GM12878 (cell line): ENCODE data around the gene TRERF1. TPM values are rescaled to one million over a fixed set of nuclear protein-coding genes. Genes with fewer than 3 reads are reported as not detected.

Experiments used
- ATAC-seq: fragments of 200-7000 bp; cut with Tn5 transposase; 3 replicates; pipeline ENCODE4 v1.9.1; 2020; ENCODE audit warnings: mild to moderate bottlenecking, moderate library complexity
- BruUV-seq: library from RNA; stranded (reverse); fragments of 400-500 nt; replicated peaks from 2 replicates; lab custom pipeline; 2021; lab: Mats Ljungman, UMichigan
- CTCF ChIA-PET: fragments of 300-600 bp; sonication (Branson Sonifier 250); formaldehyde crosslinking; extraction: SDS; loops from one replicate; lab custom pipeline; 2021; ENCODE audit warnings: inconsistent platforms; lab: Yijun Ruan, JAX
- POLR2A ChIA-PET: fragments of 350-600 bp; formaldehyde crosslinking; extraction: SDS; loops from one replicate; lab custom pipeline; 2021; ENCODE audit warnings: inconsistent platforms; lab: Charles Lee
- RAD21 ChIA-PET: fragments of 300-600 bp; sonication (Branson Sonifier 250); formaldehyde crosslinking; loops from one replicate; lab custom pipeline; 2023; ENCODE audit warnings: antibody characterized with exemption; ENCODE audit not compliant: unreplicated experiment; lab: Charles Lee
- SMC1A ChIA-PET: fragments of 300-600 bp; sonication (Branson Sonifier 250); formaldehyde crosslinking; loops from one replicate; lab custom pipeline; 2023; ENCODE audit not compliant: unreplicated experiment, uncharacterized antibody; lab: Charles Lee
- DNase-seq: peaks from one replicate; pipeline ENCODE4 v3.0.0-alpha.2; 2011; ENCODE audit warnings: low read depth, low spot score
- FAIRE-seq: peaks from 3 replicates; lab custom pipeline; 2011; peaks lifted over from hg19 to GRCh38; lab: Jason Lieb, UNC
- H2AFZ ChIP-seq: 2 replicates; pipeline ENCODE4 v1.6.0; 2011; ENCODE audit warnings: low read depth, low read length, control low read depth; ENCODE audit not compliant: control insufficient read depth
- H3K27ac ChIP-seq: 2 replicates; pipeline ENCODE4 v1.5.1; 2011; ENCODE audit warnings: control low read depth; ENCODE audit not compliant: control insufficient read depth, insufficient read depth
- H3K27me3 ChIP-seq, 2 experiments: replicated peaks in 1 of 2; 2 replicates each; pipeline versions ENCODE4 v1.6.0 to v1.6.1; 2011; ENCODE audit warnings: low read length in 1 of 2; ENCODE audit not compliant: control insufficient read depth in 2 of 2, insufficient read depth in 2 of 2
- H3K36me3 ChIP-seq, 2 experiments: 2 replicates each; pipeline ENCODE4 v1.5.1; 2011; ENCODE audit warnings: low read length in 1 of 2; ENCODE audit not compliant: control insufficient read depth in 2 of 2, insufficient read depth in 2 of 2
- H3K4me1 ChIP-seq: 2 replicates; pipeline ENCODE4 v1.6.1; 2011; ENCODE audit warnings: mild to moderate bottlenecking, low read length, moderate library complexity, mixed read lengths; ENCODE audit not compliant: control insufficient read depth, insufficient read depth
- H3K4me2 ChIP-seq: 2 replicates; pipeline ENCODE4 v1.6.0; 2011; ENCODE audit warnings: control low read depth; ENCODE audit not compliant: control insufficient read depth, insufficient read depth
- H3K4me3 ChIP-seq: fragments of 200-600 bp; sonication (generic); 2 replicates; pipeline ENCODE4 v1.5.1; 2016
- H3K79me2 ChIP-seq: 2 replicates; pipeline ENCODE4 v1.6.0; 2011; ENCODE audit warnings: low read length; ENCODE audit not compliant: control insufficient read depth, insufficient read depth
- H3K9ac ChIP-seq: 2 replicates; pipeline ENCODE4 v1.8.0; 2011; ENCODE audit warnings: low read length, control low read depth, mixed read lengths; ENCODE audit not compliant: control insufficient read depth, insufficient read depth
- H3K9me3 ChIP-seq: replicated peaks from 3 replicates; pipeline ENCODE4 v1.5.1; 2011; ENCODE audit warnings: mild to moderate bottlenecking, low read length; ENCODE audit not compliant: control insufficient read depth, insufficient read depth
- H4K20me1 ChIP-seq: 2 replicates; pipeline ENCODE4 v1.6.0; 2011; ENCODE audit not compliant: control insufficient read depth, insufficient read depth
- ASH2L ChIP-seq: fragments of 300-600, 200-600 bp; sonication (generic); IDR thresholded peaks from 2 replicates; pipeline ENCODE4 v1.6.1; 2017; ENCODE audit warnings: low read depth, mild to moderate bottlenecking, borderline replicate concordance
- BCL11A ChIP-seq: IDR thresholded peaks from 2 replicates; pipeline ENCODE4 v1.6.1; 2011; ENCODE audit warnings: low read depth, low read length
- GATAD2B ChIP-seq: fragments of 450-650 bp; conservative IDR thresholded peaks from 2 replicates; pipeline ENCODE4 v1.6.1; 2017; ENCODE audit warnings: low read depth, mild to moderate bottlenecking, moderate library complexity
- NR2F1 ChIP-seq: fragments of 450-650 bp; conservative IDR thresholded peaks from 2 replicates; pipeline ENCODE4 v1.6.1; 2017; ENCODE audit warnings: mild to moderate bottlenecking
- PML ChIP-seq: IDR thresholded peaks from 2 replicates; pipeline ENCODE4 v1.6.1; 2012; ENCODE audit warnings: low read length, inconsistent platforms
- RB1 ChIP-seq: fragments of 450-650 bp; formaldehyde crosslinking; IDR thresholded peaks from 2 replicates; pipeline ENCODE4 v1.6.1; 2017; ENCODE audit warnings: mild to moderate bottlenecking, borderline replicate concordance
- TCF3 ChIP-seq: IDR thresholded peaks from 2 replicates; pipeline ENCODE4 v1.6.1; 2012; ENCODE audit warnings: low read depth, mild to moderate bottlenecking, low read length, borderline replicate concordance; ENCODE audit not compliant: insufficient read depth
- WRNIP1 ChIP-seq: IDR thresholded peaks from 2 replicates; pipeline ENCODE4 v1.6.1; 2011; ENCODE audit warnings: low read depth, low read length, improper control_type of control experiment, borderline replicate concordance
- WGBS: methylation state at CpG from one replicate; pipeline ENCODE4 v1.1.6; 2016; ENCODE audit warnings: low lambda C conversion rate; ENCODE audit not compliant: insufficient replicate concordance, insufficient coverage; ENCODE audit errors: missing lambda C conversion rate; 5-methylcytosine and 5-hydroxymethylcytosine counted together
- in situ Hi-C: fragments of 300-500 bp; cut with MboI; formaldehyde crosslinking; loops from 9 replicates; pipeline ENCODE4 v1.14.3; 2018; ENCODE audit warnings: mixed read lengths
- intact Hi-C: fragments of 100-400 bp; cut with micrococcal nuclease; formaldehyde crosslinking; loops from one replicate; pipeline ENCODE4 v1.14.2; 2022; ENCODE audit not compliant: unreplicated experiment
- polyA plus RNA-seq, 11 experiments: library from polyadenylated mRNA; depleted of rRNA in 4 of 11; unstranded in 6 of 11; stranded (reverse) in 5 of 11; fragments of >200 nt; fragmentation: Nextera tagmentation in 4 of 11; fragmentation: Illumina TruSeq in 1 of 11; extraction: Ambion mirVana in 4 of 11; extraction: Trizol in 1 of 11; gene quantifications; 1 replicate in 1 of 11; 2 replicates in 10 of 11; pipeline versions ENCODE4 v1.2.1 to v1.2.3, GENCODE V29; 2011 to 2016; ENCODE audit warnings: inconsistent platforms in 2 of 11, missing spikeins in 2 of 11, low read depth in 1 of 11
- total RNA-seq, 4 experiments: library from RNA; depleted of rRNA in 3 of 4; stranded (reverse); fragments of >200 nt in 3 of 4; fragmentation: Illumina TruSeq in 1 of 4; extraction: Trizol in 1 of 4; gene quantifications; 2 replicates each; pipeline versions ENCODE4 v1.2.1 to v1.2.3, GENCODE V29; 2013 to 2021
- TF ChIP-seq, protein P1 (sequence below): fragments of 450-650 bp; IDR thresholded peaks from 2 replicates; pipeline ENCODE4 v1.6.1; 2017; ENCODE audit warnings: mild to moderate bottlenecking, low read depth, inconsistent platforms; ENCODE audit not compliant: poor library complexity, severe bottlenecking

Gene TRERF1
- total and polyA plus RNA-seq, 10 of the 15 experiments (the other 5 are each of a cell fraction or from before 2014, with no cell fraction given): 2.2 to 19.4 (median 7.2) TPM

DNA sequence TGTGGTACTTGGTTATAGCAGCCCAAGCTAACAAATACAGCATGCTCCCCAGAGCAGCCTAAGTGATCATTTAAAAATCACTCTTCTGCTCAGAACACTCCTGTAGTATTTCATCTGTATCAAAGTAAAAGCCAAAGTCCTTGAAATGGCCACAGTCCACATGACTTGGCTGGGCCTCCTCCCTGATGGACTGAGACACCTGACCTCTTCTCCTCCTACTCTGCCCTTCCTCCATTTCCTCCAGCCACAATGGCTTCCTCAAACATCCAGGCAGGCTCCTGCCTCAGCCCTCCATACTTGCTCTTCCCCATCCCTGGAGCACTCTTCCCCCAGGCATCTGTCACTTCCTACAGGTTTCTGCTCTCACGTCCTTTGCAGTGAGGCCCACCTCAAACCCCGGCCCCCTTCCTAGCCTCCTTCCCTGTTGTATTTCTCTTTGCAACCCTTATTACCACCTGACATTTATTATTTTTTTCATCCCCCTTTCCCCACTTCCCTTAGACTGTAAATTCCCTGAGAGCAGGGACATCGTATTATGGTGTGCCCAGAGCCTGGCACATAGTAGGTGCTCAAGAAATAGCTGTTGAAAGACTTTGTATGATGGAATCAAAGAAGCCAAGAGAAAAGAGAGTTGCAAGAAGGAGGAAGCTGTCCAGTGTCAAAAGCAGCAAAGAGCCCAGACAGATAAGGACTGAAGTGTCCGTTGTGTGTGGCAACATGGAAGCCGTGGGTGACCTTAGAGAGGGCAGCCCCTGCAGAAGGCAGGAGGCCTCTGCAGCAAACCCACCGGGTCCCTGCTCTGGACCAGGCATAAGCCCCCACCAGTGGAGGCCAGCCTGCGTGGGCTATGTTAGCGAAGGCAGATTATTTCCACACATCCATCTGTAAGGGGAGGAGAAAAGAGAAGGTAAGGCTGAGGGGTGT is 87.5 kb downstream of the TRERF1 start:
- BruUV-seq: no TSS peak
- Histone ChIP-seq H3K27ac (no peak overlapping the region), H3K9ac (no peak overlapping the region), H3K79me2 (peaks cover 10% of the 10 kb centered on the region), H3K4me2 (no peak overlapping the region), H3K36me3 (0 out of 4 replicates have a peak, but pooled peaks cover 0 to 3% of the 10 kb centered on the region in 2 experiments), H2AFZ (no peak overlapping the region), H4K20me1 (no peaks in the 10 kb centered on the region; the same call in 1 of the 2 replicates), H3K9me3 (no peaks in the 10 kb centered on the region; the same call in 2 of the 3 replicates), H3K4me1 (peaks cover 39% of the 10 kb centered on the region), H3K4me3 (no peak overlapping the region), H3K27me3 (no peaks in the 10 kb centered on the region)
- POLR2A ChIA-PET: no interaction called here
- CTCF ChIA-PET: no interaction called here
- no peak for TF ChIP-seq WRNIP1
- no peak for TF ChIP-seq GATAD2B
- TF ChIP-seq, protein P1, sequence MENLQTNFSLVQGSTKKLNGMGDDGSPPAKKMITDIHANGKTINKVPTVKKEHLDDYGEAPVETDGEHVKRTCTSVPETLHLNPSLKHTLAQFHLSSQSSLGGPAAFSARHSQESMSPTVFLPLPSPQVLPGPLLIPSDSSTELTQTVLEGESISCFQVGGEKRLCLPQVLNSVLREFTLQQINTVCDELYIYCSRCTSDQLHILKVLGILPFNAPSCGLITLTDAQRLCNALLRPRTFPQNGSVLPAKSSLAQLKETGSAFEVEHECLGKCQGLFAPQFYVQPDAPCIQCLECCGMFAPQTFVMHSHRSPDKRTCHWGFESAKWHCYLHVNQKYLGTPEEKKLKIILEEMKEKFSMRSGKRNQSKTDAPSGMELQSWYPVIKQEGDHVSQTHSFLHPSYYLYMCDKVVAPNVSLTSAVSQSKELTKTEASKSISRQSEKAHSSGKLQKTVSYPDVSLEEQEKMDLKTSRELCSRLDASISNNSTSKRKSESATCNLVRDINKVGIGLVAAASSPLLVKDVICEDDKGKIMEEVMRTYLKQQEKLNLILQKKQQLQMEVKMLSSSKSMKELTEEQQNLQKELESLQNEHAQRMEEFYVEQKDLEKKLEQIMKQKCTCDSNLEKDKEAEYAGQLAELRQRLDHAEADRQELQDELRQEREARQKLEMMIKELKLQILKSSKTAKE: no peak
- TF ChIP-seq PML: no peak
- no peak for TF ChIP-seq BCL11A
- no peak for TF ChIP-seq NR2F1
- TF ChIP-seq ASH2L: no peak
- no peak for TF ChIP-seq TCF3
- TF ChIP-seq RB1: no peak
- intact Hi-C loops: no loop called here
- 92% methylated on average over 8 of the region's 8 CpGs for WGBS
- RAD21 ChIA-PET: interaction anchor here (5.1 kb wide), 1 partner anchor 26 kb away, joined by 54 read pairs; no protein-coding TSS in a partner anchor
- no peak for ATAC-seq
- FAIRE-seq: no peak
- in situ Hi-C loops: no loop called here
- no peak for DNase-seq
- SMC1A ChIA-PET: no interaction called here
